ENCODE measurements around the gene WBP2NL. TPM values are rescaled to one million over a fixed set of nuclear protein-coding genes. Genes with fewer than 3 reads are reported as not detected.
A peak's percentile ranks its signal among the peaks of the same experiment; 100 is the strongest.
"Not testable (repeated sequence)": the region's sequence is repeated elsewhere in the genome, so short reads cannot be mapped to it uniquely, and the experiment has no call there.

The WBP2NL gene
- total RNA-seq, 4 donors from 2014 or later, result 3.7 to 6.6 TPM; not detected in 2

DNA sequence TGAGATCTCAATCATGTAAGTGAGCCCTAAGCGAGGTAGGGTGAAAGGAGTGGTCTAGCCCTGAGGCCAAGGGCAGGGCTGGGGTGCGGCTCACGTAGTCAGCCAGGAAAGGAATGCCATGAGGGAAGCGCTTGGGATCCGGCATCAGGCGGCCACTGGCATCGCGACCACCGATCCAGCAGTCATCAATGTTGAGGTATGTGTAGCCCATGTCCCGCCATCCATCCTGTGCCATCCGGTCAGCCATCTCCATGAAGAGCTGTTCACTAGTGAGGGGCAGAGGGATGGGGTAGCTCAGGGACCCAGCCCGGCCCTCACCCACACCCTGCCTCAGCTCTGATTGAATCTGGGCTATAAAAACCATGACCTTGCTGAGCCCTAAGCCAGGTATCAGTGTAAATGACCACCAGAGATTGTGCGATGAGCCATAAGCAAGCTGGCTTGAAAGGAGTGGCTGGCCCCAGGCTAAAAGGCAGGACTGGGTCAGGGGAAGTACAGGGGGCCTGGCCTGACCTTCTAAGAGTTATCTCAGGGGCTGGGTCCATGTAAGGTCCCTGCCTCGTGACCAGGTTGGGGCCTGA lies 69.2 kb downstream of the WBP2NL start:
- no peaks in the 10 kb centered on the region for H3K27me3 ChIP-seq
- no peak overlapping the region for H3K27ac ChIP-seq
- no peak overlapping the region for H3K4me3 ChIP-seq
- intact Hi-C loops (cut with DNase I; ENCODE audit: low total_unique reads), result no loop called here
- H3K4me1 ChIP-seq, result peaks cover 0 to 5% of the 10 kb centered on the region in 2 donors
- H3K9me3 ChIP-seq, result no peaks in the 10 kb centered on the region
- no peaks in the 10 kb centered on the region for H3K36me3 ChIP-seq
- no peak for TF ChIP-seq POLR2A (IDR thresholded peaks at IDR 0.05)
- TF ChIP-seq, protein P1, sequence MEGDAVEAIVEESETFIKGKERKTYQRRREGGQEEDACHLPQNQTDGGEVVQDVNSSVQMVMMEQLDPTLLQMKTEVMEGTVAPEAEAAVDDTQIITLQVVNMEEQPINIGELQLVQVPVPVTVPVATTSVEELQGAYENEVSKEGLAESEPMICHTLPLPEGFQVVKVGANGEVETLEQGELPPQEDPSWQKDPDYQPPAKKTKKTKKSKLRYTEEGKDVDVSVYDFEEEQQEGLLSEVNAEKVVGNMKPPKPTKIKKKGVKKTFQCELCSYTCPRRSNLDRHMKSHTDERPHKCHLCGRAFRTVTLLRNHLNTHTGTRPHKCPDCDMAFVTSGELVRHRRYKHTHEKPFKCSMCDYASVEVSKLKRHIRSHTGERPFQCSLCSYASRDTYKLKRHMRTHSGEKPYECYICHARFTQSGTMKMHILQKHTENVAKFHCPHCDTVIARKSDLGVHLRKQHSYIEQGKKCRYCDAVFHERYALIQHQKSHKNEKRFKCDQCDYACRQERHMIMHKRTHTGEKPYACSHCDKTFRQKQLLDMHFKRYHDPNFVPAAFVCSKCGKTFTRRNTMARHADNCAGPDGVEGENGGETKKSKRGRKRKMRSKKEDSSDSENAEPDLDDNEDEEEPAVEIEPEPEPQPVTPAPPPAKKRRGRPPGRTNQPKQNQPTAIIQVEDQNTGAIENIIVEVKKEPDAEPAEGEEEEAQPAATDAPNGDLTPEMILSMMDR (IDR thresholded peaks at IDR 0.05), result no peak
- DNase-seq, result no peak

DNA sequence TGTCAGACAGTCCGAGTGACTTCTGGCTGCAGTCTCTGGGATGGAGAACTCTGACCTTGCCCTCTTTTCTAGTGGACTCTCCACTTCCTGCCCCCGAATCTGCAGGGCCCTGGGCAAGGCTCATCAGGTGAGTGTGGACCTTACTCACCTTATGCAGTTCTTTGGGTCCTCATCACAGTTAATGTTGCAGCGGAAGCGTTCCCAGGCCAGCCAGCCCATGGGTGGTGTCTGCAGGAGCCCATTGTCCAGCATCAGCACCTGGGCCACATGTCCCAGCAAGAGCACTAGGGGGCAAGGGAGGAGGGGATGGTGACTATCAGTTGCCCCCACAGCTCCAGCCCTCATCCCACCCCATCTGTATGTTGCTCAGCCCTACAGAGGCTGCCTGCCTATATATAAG lies 69.7 kb downstream of the WBP2NL start:
- Histone ChIP-seq H3K4me3 (no peak overlapping the region), H3K36me3 (no peaks in the 10 kb centered on the region), H3K27me3 (no peaks in the 10 kb centered on the region), H3K4me1 (peaks cover 0 to 6% of the 10 kb centered on the region in 2 donors), H3K27ac (no peak overlapping the region), H3K9me3 (no peaks in the 10 kb centered on the region)
- DNase-seq, result no peak
- TF ChIP-seq, protein P1 (IDR thresholded peaks at IDR 0.05), result no peak
- no peak for TF ChIP-seq POLR2A (IDR thresholded peaks at IDR 0.05)
- intact Hi-C loops (cut with DNase I; ENCODE audit: low total_unique reads), result no loop called here

DNA sequence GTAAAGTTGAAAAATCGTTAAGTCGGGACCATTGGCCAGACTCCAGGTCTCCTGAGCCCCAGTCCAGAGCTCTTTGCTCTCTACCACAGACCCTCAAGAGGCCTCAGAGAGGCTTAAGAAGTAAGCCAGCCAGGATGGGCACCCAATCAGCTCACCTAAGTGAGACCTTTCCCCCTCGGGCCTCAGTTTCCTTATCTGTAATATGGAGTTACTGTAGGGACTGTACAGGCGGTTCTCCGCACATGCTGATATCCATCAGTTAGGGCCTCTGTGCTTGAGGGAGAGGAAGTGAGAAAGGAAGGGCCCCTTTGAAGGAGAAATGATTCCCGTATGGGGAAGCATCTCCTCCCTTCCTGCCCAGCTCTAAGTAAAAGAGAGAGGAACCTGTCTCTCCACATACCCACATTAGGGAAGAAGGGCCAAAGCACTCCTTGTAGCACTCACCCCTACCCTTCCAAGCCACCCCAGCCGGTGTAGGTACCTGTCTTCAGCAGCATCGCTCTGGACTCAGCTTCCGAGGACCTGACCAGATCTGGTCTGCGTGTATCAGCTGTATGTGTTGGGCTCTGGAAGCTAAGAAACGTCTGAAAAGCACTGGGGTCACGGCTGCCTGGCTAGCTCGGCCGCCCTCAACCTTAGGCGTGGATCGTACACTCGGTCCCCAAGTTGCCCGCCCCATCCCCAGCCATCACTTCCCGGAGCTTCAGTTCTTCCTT lies 71.4 kb downstream of the WBP2NL start:
- H3K9me3 ChIP-seq, result no peaks in the 10 kb centered on the region
- H3K4me1 ChIP-seq, result peaks cover 0 to 16% of the 10 kb centered on the region in 2 donors
- no peaks in the 10 kb centered on the region for H3K27me3 ChIP-seq
- TF ChIP-seq, protein P1 (IDR thresholded peaks at IDR 0.05), result no peak
- TF ChIP-seq POLR2A (IDR thresholded peaks at IDR 0.05), result no peak
- peak overlapping the region; percentile 89 to 94 for H3K27ac ChIP-seq
- no peak for DNase-seq
- H3K4me3 ChIP-seq, result peak overlapping the region; percentile 67 to 69
- no peaks in the 10 kb centered on the region for H3K36me3 ChIP-seq
- intact Hi-C loops (cut with DNase I; ENCODE audit: low total_unique reads), result no loop called here

DNA sequence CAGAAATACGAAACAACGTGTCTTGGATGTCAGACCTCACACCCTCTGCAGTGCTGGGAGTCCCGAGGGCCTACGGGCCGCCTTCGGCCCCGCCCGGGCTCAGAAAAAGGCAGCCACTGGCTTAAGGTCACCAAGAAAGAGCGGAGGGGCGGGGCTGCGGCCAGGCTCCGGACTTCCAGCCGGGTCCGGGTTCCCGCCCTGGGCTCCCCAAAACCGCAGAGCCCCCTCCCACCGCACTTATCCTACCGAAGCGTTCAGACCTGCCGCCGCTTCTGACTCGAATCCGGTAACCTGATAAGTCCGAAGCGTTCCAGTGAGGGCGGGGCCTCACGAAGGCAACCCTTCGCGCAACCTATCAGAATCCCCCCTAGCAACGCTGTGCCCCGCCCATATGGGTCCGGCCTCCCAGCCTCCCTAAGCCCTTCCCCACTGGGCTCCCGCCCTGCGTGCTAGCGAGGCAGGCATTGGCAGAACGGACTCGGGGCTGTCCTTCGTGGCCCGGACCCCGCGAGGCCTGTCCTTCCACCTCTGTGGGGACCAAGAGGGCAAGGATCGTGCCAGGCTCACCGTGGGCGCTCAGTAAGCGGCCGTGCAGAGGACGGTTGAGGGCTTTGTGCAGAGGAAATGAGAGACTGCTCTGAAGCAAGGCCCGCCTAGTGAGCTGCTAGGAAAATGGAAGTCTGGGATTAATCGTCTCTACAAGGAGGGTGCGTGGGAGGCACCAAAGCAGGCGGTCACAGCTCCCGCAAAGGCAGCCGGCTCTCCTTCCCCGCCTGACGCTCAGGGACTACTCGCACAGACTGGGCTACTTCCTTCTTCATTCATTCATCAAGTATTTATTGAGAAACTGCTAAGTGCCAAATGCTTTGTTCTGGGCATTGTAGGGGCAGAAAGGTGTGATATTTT lies 72.2 kb downstream of the WBP2NL start, which contains the start of gene NAGA:
NAGA (minus strand) TSS at position 296 of the 906 bp plus-strand sequence. CDS start 515 bp downstream, outside the sequence.
- peak; percentile 86 to 90 for TF ChIP-seq POLR2A (IDR thresholded peaks at IDR 0.05)
- TF ChIP-seq, protein P1 (IDR thresholded peaks at IDR 0.05), result peak in 1 of 4 experiments; percentile 15
- Histone ChIP-seq H3K4me1 (peaks cover 0 to 20% of the 10 kb centered on the region in 2 donors), H3K27ac (peak within 1 kb of the TSS; percentile 89 to 94), H3K9me3 (no peaks in the 10 kb centered on the region), H3K4me3 (peak within 1 kb of the TSS; percentile 67 to 69), H3K27me3 (no peaks in the 10 kb centered on the region), H3K36me3 (no peaks in the 10 kb centered on the region)
- intact Hi-C loops (cut with DNase I; ENCODE audit: low total_unique reads), result no loop called here
- peak; percentile 94 to 96 for DNase-seq

DNA sequence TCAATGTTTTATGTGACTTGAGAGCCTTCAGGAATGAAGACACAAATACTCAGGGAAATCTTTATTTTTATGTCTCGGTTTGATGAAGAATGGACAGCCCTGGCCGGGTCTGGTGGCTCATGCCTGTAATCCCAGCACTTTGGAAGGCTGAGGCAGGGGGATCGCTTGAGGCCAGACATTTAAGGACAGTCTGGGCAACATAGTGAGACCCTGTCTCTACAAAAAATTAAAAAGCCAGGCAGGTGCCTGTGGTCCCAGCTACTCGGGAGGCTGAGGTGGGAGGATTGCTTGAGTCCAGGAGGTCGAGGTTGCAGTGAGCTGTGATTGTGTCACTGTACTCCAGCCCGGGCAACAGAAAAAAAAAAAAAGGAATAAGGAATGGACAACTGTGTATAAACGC lies 72.9 kb downstream of the WBP2NL start:
- H3K36me3 ChIP-seq; H3K27me3 ChIP-seq; intact Hi-C loops (cut with DNase I; ENCODE audit: low total_unique reads); DNase-seq; H3K9me3 ChIP-seq: not testable (repeated sequence)
- Histone ChIP-seq H3K4me1 (peaks cover 0 to 20% of the 10 kb centered on the region in 2 donors), H3K4me3 (peak overlapping the region; percentile 67 to 69), H3K27ac (peak overlapping the region; percentile 89 to 94)
